Measurements from ENCODE around the gene CD34. TPM values are rescaled to one million over a fixed set of nuclear protein-coding genes. Genes with fewer than 3 reads are reported as not detected.
"Not testable (repeated sequence)": the region's sequence is repeated elsewhere in the genome, so short reads cannot be mapped to it uniquely, and the experiment has no call there.

The CD34 gene
- total RNA-seq, 1 donor from 2014 or later = 307 TPM

- not testable (repeated sequence) for DNase-seq (ENCODE audit: extremely low read depth, low read depth, low spot score)
Observed at GRCh38 chr1:207877914-207878313, 33.0 kb downstream of the CD34 start.

- no peak for DNase-seq (ENCODE audit: extremely low read depth, low read depth, low spot score)
Observed at GRCh38 chr1:207876131-207876530, 34.8 kb downstream of the CD34 start.

GRCh38 chr1:207875532-207875931 is 35.4 kb downstream of the CD34 start:
- DNase-seq (ENCODE audit: extremely low read depth, low read depth, low spot score) = no peak

- no peak for DNase-seq (ENCODE audit: extremely low read depth, low read depth, low spot score)
Observed at GRCh38 chr1:207873055-207873890, 37.7 kb downstream of the CD34 start.

- no peak for DNase-seq (ENCODE audit: extremely low read depth, low read depth, low spot score)
Observed at GRCh38 chr1:207872621-207873020, 38.3 kb downstream of the CD34 start.

GRCh38 chr1:207871117-207871649 is 39.7 kb downstream of the CD34 start:
- DNase-seq (ENCODE audit: extremely low read depth, low read depth, low spot score) = no peak

- no peak for DNase-seq (ENCODE audit: extremely low read depth, low read depth, low spot score)
Observed at GRCh38 chr1:207870306-207871031, 40.5 kb downstream of the CD34 start.

GRCh38 chr1:207869859-207870258 is 41.1 kb downstream of the CD34 start:
- DNase-seq (ENCODE audit: extremely low read depth, low read depth, low spot score) = no peak

- no peak for DNase-seq (ENCODE audit: extremely low read depth, low read depth, low spot score)
Observed at GRCh38 chr1:207868774-207869721, 41.9 kb downstream of the CD34 start.

- no peak for DNase-seq (ENCODE audit: extremely low read depth, low read depth, low spot score)
Observed at GRCh38 chr1:207868251-207868773, 42.6 kb downstream of the CD34 start.

- no peak for DNase-seq (ENCODE audit: extremely low read depth, low read depth, low spot score)
Observed at GRCh38 chr1:207867136-207868109, 43.5 kb downstream of the CD34 start.

- DNase-seq (ENCODE audit: extremely low read depth, low read depth, low spot score) = no peak
Observed at GRCh38 chr1:207866471-207867135, 44.3 kb downstream of the CD34 start.

- DNase-seq (ENCODE audit: extremely low read depth, low read depth, low spot score) = no peak
Observed at GRCh38 chr1:207863893-207864535, 46.9 kb downstream of the CD34 start.

GRCh38 chr1:207862241-207862787 is 48.6 kb downstream of the CD34 start:
- DNase-seq (ENCODE audit: extremely low read depth, low read depth, low spot score) = no peak

- DNase-seq (ENCODE audit: extremely low read depth, low read depth, low spot score) = no peak
Observed at GRCh38 chr1:207861442-207862177, 49.3 kb downstream of the CD34 start.

GRCh38 chr1:207860531-207860930 is 50.4 kb downstream of the CD34 start:
- DNase-seq (ENCODE audit: extremely low read depth, low read depth, low spot score) = no peak

- DNase-seq (ENCODE audit: extremely low read depth, low read depth, low spot score) = no peak
Observed at GRCh38 chr1:207858806-207859205, 52.1 kb downstream of the CD34 start.

Measured in glomerular endothelial cell (primary cell).